Endothelial cell of umbilical vein (primary cell): Measurements from ENCODE around the gene IL17REL. TPM values are rescaled to one million over a fixed set of nuclear protein-coding genes. Genes with fewer than 3 reads are reported as not detected.

Source experiments
- BruUV-seq: library from RNA; stranded (reverse); fragments of 400-500 nt; replicated peaks from 2 replicates; lab custom pipeline; 2021; lab: Mats Ljungman, UMichigan
- CTCF ChIA-PET: fragments of 300-600, 350-600 bp; sonication (Branson Sonifier 250); formaldehyde crosslinking; loops from one replicate; lab custom pipeline; 2021; ENCODE audit warnings: antibody characterized with exemption, inconsistent platforms; lab: Charles Lee
- POLR2A ChIA-PET: fragments of 300-600, 350-600 bp; sonication (Branson Sonifier 250); formaldehyde crosslinking; loops from one replicate; lab custom pipeline; 2021; ENCODE audit warnings: antibody characterized with exemption, inconsistent platforms; lab: Charles Lee
- DNase-seq: peaks from one replicate; pipeline ENCODE4 v3.0.0-alpha.2; 2011; ENCODE audit warnings: low read depth, low spot score
- FAIRE-seq: peaks from 2 replicates; lab custom pipeline; 2011; peaks lifted over from hg19 to GRCh38; lab: Jason Lieb, UNC
- H2AFZ ChIP-seq: 2 replicates; pipeline ENCODE4 v1.6.0; 2012; ENCODE audit warnings: low read depth, low read length, control low read depth, inconsistent platforms
- H3K27ac ChIP-seq: 2 replicates; pipeline ENCODE4 v1.5.1; 2011; ENCODE audit warnings: low read depth, mild to moderate bottlenecking, control low read depth, low read length, moderate library complexity; ENCODE audit not compliant: insufficient read depth
- H3K27me3 ChIP-seq, 2 experiments: 2 replicates each; pipeline versions ENCODE4 v1.6.0 to v1.6.1; 2011; ENCODE audit warnings: low read length in 2 of 2, mixed read lengths in 1 of 2; ENCODE audit not compliant: control insufficient read depth in 2 of 2, insufficient read depth in 2 of 2
- H3K36me3 ChIP-seq, 2 experiments: 2 replicates in 1 of 2; 3 replicates in 1 of 2; pipeline ENCODE4 v1.5.1; 2011; ENCODE audit warnings: low read length in 2 of 2, mild to moderate bottlenecking in 1 of 2, moderate library complexity in 1 of 2; ENCODE audit not compliant: control insufficient read depth in 2 of 2, insufficient read depth in 2 of 2; ENCODE audit errors: extremely low read depth in 1 of 2
- H3K4me1 ChIP-seq: 3 replicates; pipeline ENCODE4 v1.5.1; 2011; ENCODE audit warnings: mild to moderate bottlenecking, low read length; ENCODE audit not compliant: control insufficient read depth, insufficient read depth; ENCODE audit errors: extremely low read depth
- H3K4me2 ChIP-seq: 2 replicates; pipeline ENCODE4 v1.6.1; 2011; ENCODE audit warnings: low read length, control low read depth, mixed read lengths; ENCODE audit not compliant: insufficient read depth
- H3K4me3 ChIP-seq, 3 experiments: fragments of 200-600 bp in 1 of 3; sonication (generic), shearing (Covaris generic) in 1 of 3; replicated peaks in 1 of 3; 2 replicates each; pipeline ENCODE4 v1.5.1; 2011 to 2016; ENCODE audit warnings: control low read depth in 3 of 3, low read length in 3 of 3, mild to moderate bottlenecking in 2 of 3, inconsistent platforms in 1 of 3, low read depth in 1 of 3, moderate library complexity in 1 of 3; ENCODE audit not compliant: insufficient read depth in 1 of 3
- H3K79me2 ChIP-seq: 2 replicates; pipeline ENCODE4 v1.6.0; 2012; ENCODE audit warnings: low read length, inconsistent platforms; ENCODE audit not compliant: control insufficient read depth, insufficient read depth
- H3K9ac ChIP-seq: replicated peaks from 2 replicates; pipeline ENCODE3; 2011; ENCODE audit warnings: low read length, control low read depth; ENCODE audit not compliant: insufficient read depth; ENCODE audit errors: extremely low read depth
- H3K9me1 ChIP-seq: replicated peaks from 3 replicates; pipeline ENCODE4 v1.6.0; 2011; ENCODE audit warnings: mild to moderate bottlenecking, low read length; ENCODE audit not compliant: control insufficient read depth, insufficient read depth; ENCODE audit errors: extremely low read depth
- H3K9me3 ChIP-seq: replicated peaks from 2 replicates; pipeline ENCODE4 v1.5.1; 2012; ENCODE audit warnings: low read length, inconsistent platforms; ENCODE audit not compliant: control insufficient read depth, insufficient read depth
- H4K20me1 ChIP-seq: replicated peaks from 2 replicates; pipeline ENCODE3; 2011; ENCODE audit warnings: mild to moderate bottlenecking, low read length; ENCODE audit not compliant: control insufficient read depth, insufficient read depth; ENCODE audit errors: extremely low read depth
- CTCF ChIP-seq, 2 donors: IDR thresholded peaks; 1 replicate in 1 of 2; 2 replicates in 1 of 2; pipeline ENCODE4 v1.5.1; 2011; ENCODE audit warnings: low read length in 2 of 2, mild to moderate bottlenecking in 2 of 2, moderate library complexity in 2 of 2, control low read depth in 1 of 2, inconsistent platforms in 1 of 2, low read depth in 1 of 2; ENCODE audit not compliant: insufficient read depth in 1 of 2; ENCODE audit errors: extremely low read depth in 1 of 2
- EZH2 ChIP-seq: IDR thresholded peaks from 2 replicates; pipeline ENCODE4 v1.6.1; 2012; ENCODE audit warnings: borderline replicate concordance, low read depth, mild to moderate bottlenecking, moderate library complexity, low read length, inconsistent platforms; ENCODE audit not compliant: severe bottlenecking
- FOS ChIP-seq: IDR thresholded peaks from 2 replicates; pipeline ENCODE4 v1.6.1; 2011; ENCODE audit warnings: mild to moderate bottlenecking, low read length, moderate library complexity, borderline replicate concordance; ENCODE audit not compliant: insufficient read depth
- GATA2 ChIP-seq: IDR thresholded peaks from 2 replicates; pipeline ENCODE4 v1.7.0; 2011; ENCODE audit warnings: low read depth, mild to moderate bottlenecking, moderate library complexity, mixed read lengths, low read length; ENCODE audit not compliant: insufficient read length, insufficient read depth
- JUN ChIP-seq: IDR thresholded peaks from 2 replicates; pipeline ENCODE4 v1.6.1; 2011; ENCODE audit warnings: borderline replicate concordance, low read depth; ENCODE audit not compliant: insufficient read length, insufficient read depth
- MAX ChIP-seq: IDR thresholded peaks from 2 replicates; pipeline ENCODE4 v1.6.1; 2011; ENCODE audit not compliant: insufficient read depth, insufficient read length
- MYC ChIP-seq: IDR thresholded peaks from one replicate; pipeline ENCODE4 v1.6.1; 2011; ENCODE audit warnings: mild to moderate bottlenecking, low read depth, low read length
- POLR2A ChIP-seq: IDR thresholded peaks from 2 replicates; pipeline ENCODE4 v1.6.1; 2012; ENCODE audit warnings: low read depth, mild to moderate bottlenecking, control low read depth, low read length
- POLR2AphosphoS5 ChIP-seq: IDR thresholded peaks from 2 replicates; pipeline ENCODE4 v1.6.1; 2012; ENCODE audit warnings: low read depth, mild to moderate bottlenecking, control low read depth, low read length, moderate library complexity; ENCODE audit not compliant: insufficient read depth
- dilution Hi-C: fragments of 300-500 bp; cut with MboI; formaldehyde crosslinking; loops from one replicate; pipeline ENCODE4 v1.15.0; 2019; ENCODE audit warnings: low sequenced_read_pairs; ENCODE audit not compliant: extremely low pct_ligation_motif_present
- intact Hi-C: fragments of 100-400 bp; cut with micrococcal nuclease; formaldehyde crosslinking; loops from one replicate; pipeline ENCODE4 v1.10.0; 2022
- polyA plus RNA-seq, 4 experiments: library from polyadenylated mRNA; depleted of rRNA in 3 of 4; stranded (reverse) in 3 of 4; unstranded in 1 of 4; fragments of >200 nt; gene quantifications; 2 replicates each; pipeline versions ENCODE4 v1.2.1 to v1.2.3, GENCODE V29; 2011 to 2012; ENCODE audit warnings: missing spikeins in 1 of 4
- total RNA-seq: library from RNA; stranded (reverse); gene quantifications from 2 replicates; pipeline ENCODE4 v1.2.3, GENCODE V29; 2021

Gene IL17REL
- total and polyA plus RNA-seq, 2 donors (not counting 3 experiments of a cell fraction or from before 2014, with no cell fraction given), result 0.06 to 0.15 TPM

GRCh38 chr22:49986325-49986724, 26.2 kb downstream of the IL17REL start:
- Histone ChIP-seq H3K4me3 (no peak overlapping the region), H3K36me3 (no peaks in the 10 kb centered on the region), H3K9ac (no peak overlapping the region), H3K4me1 (peaks cover 2% of the 10 kb centered on the region), H3K27ac (no peak overlapping the region), H3K9me3 (no peaks in the 10 kb centered on the region), H3K9me1 (no peaks in the 10 kb centered on the region), H2AFZ (no peak overlapping the region), H4K20me1 (no peaks in the 10 kb centered on the region), H3K27me3 (peaks cover 15 to 28% of the 10 kb centered on the region in 2 experiments), H3K4me2 (no peak overlapping the region), H3K79me2 (no peaks in the 10 kb centered on the region)
- DNase-seq, result no peak
- no peak for FAIRE-seq
- ChIA-PET POLR2A (no interaction called here), CTCF (no interaction called here)
- no peak for TF ChIP-seq FOS
- TF ChIP-seq JUN, result no peak
- no peak for TF ChIP-seq MYC
- TF ChIP-seq POLR2AphosphoS5, result no peak
- TF ChIP-seq CTCF (IDR thresholded peaks at IDR 0.05; ENCODE audit: extremely low read depth in 1 of 2, insufficient read depth in 1 of 2, low read depth in 1 of 2, low read length in 2 of 2), result no peak
- no peak for TF ChIP-seq EZH2
- TF ChIP-seq MAX, result no peak
- TF ChIP-seq GATA2, result no peak
- TF ChIP-seq POLR2A, result no peak
- dilution Hi-C loops, result no loop called here
- intact Hi-C loops, result no loop called here
- no TSS peak for BruUV-seq
